ENCODE results near the gene SLC7A6OS. TPM values are rescaled to one million over a fixed set of nuclear protein-coding genes. Genes with fewer than 3 reads are reported as not detected.

Gene SLC7A6OS
- total RNA-seq, 2 experiments from 2014 or later, result 28.6 to 33.4 TPM

DNA sequence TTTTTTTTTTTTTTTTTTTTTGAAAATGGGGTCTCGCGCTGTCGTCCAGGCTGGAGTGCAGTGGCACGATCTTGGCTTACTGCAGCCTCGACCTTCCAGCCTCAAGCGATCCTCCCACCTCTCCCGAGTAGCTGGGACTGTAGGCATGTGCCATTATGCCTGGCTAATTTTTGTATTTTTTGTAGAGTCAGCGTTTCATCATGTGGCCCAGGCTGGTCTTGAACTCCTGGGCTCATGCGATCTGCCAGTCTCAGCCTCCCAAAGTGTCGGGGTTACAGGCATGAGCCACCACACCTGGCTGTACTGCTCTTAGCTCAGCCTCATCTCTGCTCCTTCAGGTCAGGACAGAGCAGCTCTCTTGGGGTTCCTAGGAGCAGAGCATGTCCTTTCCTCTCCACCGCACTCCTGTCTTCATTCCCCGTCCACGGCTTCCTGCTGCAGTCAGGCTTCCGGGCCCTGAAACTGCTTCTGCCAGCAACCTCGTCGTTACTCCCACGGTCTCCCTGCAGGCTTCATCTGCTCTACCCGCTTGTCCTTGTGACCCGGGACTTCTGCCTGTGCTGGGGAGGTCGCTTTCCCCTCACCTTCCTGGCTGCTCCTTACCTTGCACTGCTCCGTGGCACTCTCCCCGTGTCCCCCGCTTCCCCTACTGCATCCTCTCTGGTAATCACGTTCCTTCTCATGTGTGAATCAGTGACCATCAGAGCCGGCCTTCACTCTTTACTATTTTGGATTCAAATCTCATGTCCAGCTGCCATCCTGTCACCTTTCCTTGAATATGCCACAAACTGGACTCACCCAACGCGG lies 38.1 kb upstream of the SLC7A6OS start:
- Histone ChIP-seq H4K20me1 (ENCODE audit: insufficient read depth, low read length) (no peaks in the 10 kb centered on the region), H3K4me1 (ENCODE audit: insufficient read depth, low read length, poor library complexity, severe bottlenecking) (no peaks in the 10 kb centered on the region), H3K9me3 (ENCODE audit: low read length) (no peaks in the 10 kb centered on the region), H3K27ac (ENCODE audit: low read depth, low read length, poor library complexity, severe bottlenecking) (no peak overlapping the region), H3K9me2 (ENCODE audit: insufficient read depth, low read length) (no peaks in the 10 kb centered on the region), H2AFZ (ENCODE audit: low read length) (no peak overlapping the region), H3K79me2 (ENCODE audit: insufficient read depth, low read depth, low read length) (no peaks in the 10 kb centered on the region), H3K4me2 (ENCODE audit: low read length) (no peak overlapping the region), H3K36me3 (ENCODE audit: insufficient read depth, low read length) (peaks cover 94% of the 10 kb centered on the region), H3K4me3 (ENCODE audit: low read depth, low read length, poor library complexity, severe bottlenecking) (no peak overlapping the region)
- intact Hi-C loops (cut with micrococcal nuclease; ENCODE audit: unreplicated experiment), result no loop called here
- POLR2A ChIA-PET, result interaction anchor here (0.7 kb wide), 1 partner anchor 48 kb away, joined by 3 read pairs; no protein-coding TSS in a partner anchor
- BruUV-seq (replicated peaks), result no TSS peak
- DNase-seq (ENCODE audit: low spot score), result no peak
- TF ChIP-seq EZH2phosphoT487 (IDR thresholded peaks at IDR 0.05; ENCODE audit: borderline replicate concordance, low read depth, low read length), result no peak
- TF ChIP-seq, protein P1, sequence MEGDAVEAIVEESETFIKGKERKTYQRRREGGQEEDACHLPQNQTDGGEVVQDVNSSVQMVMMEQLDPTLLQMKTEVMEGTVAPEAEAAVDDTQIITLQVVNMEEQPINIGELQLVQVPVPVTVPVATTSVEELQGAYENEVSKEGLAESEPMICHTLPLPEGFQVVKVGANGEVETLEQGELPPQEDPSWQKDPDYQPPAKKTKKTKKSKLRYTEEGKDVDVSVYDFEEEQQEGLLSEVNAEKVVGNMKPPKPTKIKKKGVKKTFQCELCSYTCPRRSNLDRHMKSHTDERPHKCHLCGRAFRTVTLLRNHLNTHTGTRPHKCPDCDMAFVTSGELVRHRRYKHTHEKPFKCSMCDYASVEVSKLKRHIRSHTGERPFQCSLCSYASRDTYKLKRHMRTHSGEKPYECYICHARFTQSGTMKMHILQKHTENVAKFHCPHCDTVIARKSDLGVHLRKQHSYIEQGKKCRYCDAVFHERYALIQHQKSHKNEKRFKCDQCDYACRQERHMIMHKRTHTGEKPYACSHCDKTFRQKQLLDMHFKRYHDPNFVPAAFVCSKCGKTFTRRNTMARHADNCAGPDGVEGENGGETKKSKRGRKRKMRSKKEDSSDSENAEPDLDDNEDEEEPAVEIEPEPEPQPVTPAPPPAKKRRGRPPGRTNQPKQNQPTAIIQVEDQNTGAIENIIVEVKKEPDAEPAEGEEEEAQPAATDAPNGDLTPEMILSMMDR (conservative IDR thresholded peaks at IDR 0.05; ENCODE audit: low read length), result no peak
- CTCF ChIA-PET (ENCODE audit: unreplicated experiment), result no interaction called here

- CTCF ChIA-PET (ENCODE audit: unreplicated experiment), result no interaction called here
- DNase-seq (ENCODE audit: low spot score), result no peak
- Histone ChIP-seq H3K27ac (ENCODE audit: low read depth, low read length, poor library complexity, severe bottlenecking) (no peak overlapping the region), H3K36me3 (ENCODE audit: insufficient read depth, low read length) (peaks cover 93% of the 10 kb centered on the region), H3K4me3 (ENCODE audit: low read depth, low read length, poor library complexity, severe bottlenecking) (no peak overlapping the region), H3K4me1 (ENCODE audit: insufficient read depth, low read length, poor library complexity, severe bottlenecking) (no peaks in the 10 kb centered on the region), H3K9me2 (ENCODE audit: insufficient read depth, low read length) (no peaks in the 10 kb centered on the region), H3K79me2 (ENCODE audit: insufficient read depth, low read depth, low read length) (no peaks in the 10 kb centered on the region), H4K20me1 (ENCODE audit: insufficient read depth, low read length) (no peaks in the 10 kb centered on the region), H3K4me2 (ENCODE audit: low read length) (no peak overlapping the region), H2AFZ (ENCODE audit: low read length) (no peak overlapping the region), H3K9me3 (ENCODE audit: low read length) (no peaks in the 10 kb centered on the region)
- BruUV-seq (replicated peaks), result no TSS peak
- TF ChIP-seq EZH2phosphoT487 (IDR thresholded peaks at IDR 0.05; ENCODE audit: borderline replicate concordance, low read depth, low read length), result no peak
- intact Hi-C loops (cut with micrococcal nuclease; ENCODE audit: unreplicated experiment), result no loop called here
- POLR2A ChIA-PET, result no interaction called here
Measured at GRCh38 chr16:68347605-68348004, 36.9 kb upstream of the SLC7A6OS start.

DNA sequence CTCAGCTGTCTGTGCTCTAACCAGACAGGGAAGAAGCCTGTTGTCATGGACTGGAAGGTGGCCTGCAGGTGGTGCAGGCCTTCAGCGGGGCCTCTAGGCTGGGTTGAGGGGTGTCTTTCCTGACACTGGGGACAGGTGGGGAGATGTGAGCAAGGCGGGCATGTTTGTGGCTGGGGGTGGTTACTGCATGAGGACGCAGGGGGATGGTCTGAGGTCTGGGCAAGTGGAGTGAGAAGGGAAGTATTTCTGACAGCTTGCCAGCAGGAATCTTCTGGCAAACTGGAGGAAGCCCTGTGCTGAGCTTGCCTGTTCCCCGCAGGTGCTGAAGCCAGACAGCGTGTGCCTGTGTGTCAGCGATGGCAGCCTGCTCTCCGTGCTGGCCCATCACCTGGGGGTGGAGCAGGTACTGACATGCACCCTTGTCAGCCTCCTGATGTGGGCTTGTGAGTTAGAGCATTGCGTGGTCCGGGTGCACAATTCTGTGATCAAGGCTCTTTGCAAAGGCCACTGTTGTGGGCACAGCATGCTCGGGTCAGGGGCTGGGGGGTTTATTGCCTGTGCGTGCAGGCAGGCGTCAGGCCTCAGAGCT lies 36.2 kb upstream of the SLC7A6OS start:
- Histone ChIP-seq H3K36me3 (ENCODE audit: insufficient read depth, low read length) (peaks cover 93% of the 10 kb centered on the region), H4K20me1 (ENCODE audit: insufficient read depth, low read length) (no peaks in the 10 kb centered on the region), H3K4me1 (ENCODE audit: insufficient read depth, low read length, poor library complexity, severe bottlenecking) (no peaks in the 10 kb centered on the region), H3K9me2 (ENCODE audit: insufficient read depth, low read length) (no peaks in the 10 kb centered on the region), H3K4me3 (ENCODE audit: low read depth, low read length, poor library complexity, severe bottlenecking) (no peak overlapping the region), H3K27ac (ENCODE audit: low read depth, low read length, poor library complexity, severe bottlenecking) (no peak overlapping the region), H2AFZ (ENCODE audit: low read length) (no peak overlapping the region), H3K9me3 (ENCODE audit: low read length) (no peaks in the 10 kb centered on the region), H3K4me2 (ENCODE audit: low read length) (no peak overlapping the region), H3K79me2 (ENCODE audit: insufficient read depth, low read depth, low read length) (no peaks in the 10 kb centered on the region)
- CTCF ChIA-PET (ENCODE audit: unreplicated experiment), result no interaction called here
- no TSS peak for BruUV-seq (replicated peaks)
- POLR2A ChIA-PET, result interaction anchor here (0.7 kb wide), 1 partner anchor 485 kb away, joined by 3 read pairs; no protein-coding TSS in a partner anchor
- no peak for DNase-seq (ENCODE audit: low spot score)
- intact Hi-C loops (cut with micrococcal nuclease; ENCODE audit: unreplicated experiment), result no loop called here
- no peak for TF ChIP-seq EZH2phosphoT487 (IDR thresholded peaks at IDR 0.05; ENCODE audit: borderline replicate concordance, low read depth, low read length)
- TF ChIP-seq, protein P1 (conservative IDR thresholded peaks at IDR 0.05; ENCODE audit: low read length), result no peak

Measured in OCI-LY7 (cell line).